B cell (primary cell): ENCODE measurements around the gene ITGA7.

ENCODE experiments used
- EZH2 ChIP-seq: IDR thresholded peaks from 2 replicates; pipeline ENCODE4 v1.6.1; 2012; ENCODE audit warnings: borderline replicate concordance, low read depth, mild to moderate bottlenecking, moderate library complexity, low read length; ENCODE audit not compliant: insufficient read depth, poor library complexity, severe bottlenecking
- TF ChIP-seq, protein P1 (sequence below): fragments of 200-600 bp; IDR thresholded peaks from one replicate; pipeline ENCODE4 v1.8.0; 2022; ENCODE audit warnings: antibody characterized with exemption, mild to moderate bottlenecking

DNA sequence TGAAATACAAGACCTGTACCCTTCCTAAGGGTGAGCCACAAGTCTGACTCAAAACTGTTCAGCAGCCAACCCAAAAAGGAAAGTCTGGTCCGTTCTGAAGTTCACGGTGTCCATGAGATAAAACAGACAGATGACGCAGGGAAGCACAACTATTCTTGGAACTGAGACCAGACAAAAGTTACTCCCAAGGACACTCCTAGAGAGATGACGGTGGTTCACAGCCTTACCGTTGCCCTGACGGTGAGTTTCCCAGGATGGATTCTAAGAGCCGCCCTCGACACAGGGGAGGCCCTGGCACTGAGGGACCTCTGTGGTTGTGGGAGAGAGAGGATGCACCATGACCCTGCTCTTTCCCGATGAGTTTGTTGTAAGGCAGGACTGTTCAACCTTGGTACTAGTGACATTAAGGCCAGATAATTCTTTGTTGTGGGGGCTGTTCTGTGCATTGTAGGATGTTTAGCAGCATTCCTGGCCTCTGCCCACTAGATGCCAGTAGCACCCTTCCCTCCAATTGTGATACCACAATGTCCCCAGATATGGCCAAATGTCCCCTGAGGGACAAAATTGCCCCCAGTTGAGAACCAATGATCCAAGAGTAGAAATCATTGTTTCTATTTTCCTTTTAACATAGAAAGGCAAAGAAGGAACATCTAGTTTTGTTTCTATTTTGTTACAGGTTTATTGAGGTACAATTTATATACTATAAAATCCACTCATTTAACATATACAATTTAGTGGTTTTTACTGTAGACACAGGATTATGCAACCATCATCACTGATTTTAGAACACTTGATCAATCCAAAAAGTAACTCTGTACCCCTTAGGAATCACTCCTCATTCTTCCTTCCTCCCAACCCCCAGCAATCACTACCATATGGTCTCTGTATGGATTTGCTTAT is 48.0 kb downstream of the ITGA7 start:
- TF ChIP-seq, protein P1, sequence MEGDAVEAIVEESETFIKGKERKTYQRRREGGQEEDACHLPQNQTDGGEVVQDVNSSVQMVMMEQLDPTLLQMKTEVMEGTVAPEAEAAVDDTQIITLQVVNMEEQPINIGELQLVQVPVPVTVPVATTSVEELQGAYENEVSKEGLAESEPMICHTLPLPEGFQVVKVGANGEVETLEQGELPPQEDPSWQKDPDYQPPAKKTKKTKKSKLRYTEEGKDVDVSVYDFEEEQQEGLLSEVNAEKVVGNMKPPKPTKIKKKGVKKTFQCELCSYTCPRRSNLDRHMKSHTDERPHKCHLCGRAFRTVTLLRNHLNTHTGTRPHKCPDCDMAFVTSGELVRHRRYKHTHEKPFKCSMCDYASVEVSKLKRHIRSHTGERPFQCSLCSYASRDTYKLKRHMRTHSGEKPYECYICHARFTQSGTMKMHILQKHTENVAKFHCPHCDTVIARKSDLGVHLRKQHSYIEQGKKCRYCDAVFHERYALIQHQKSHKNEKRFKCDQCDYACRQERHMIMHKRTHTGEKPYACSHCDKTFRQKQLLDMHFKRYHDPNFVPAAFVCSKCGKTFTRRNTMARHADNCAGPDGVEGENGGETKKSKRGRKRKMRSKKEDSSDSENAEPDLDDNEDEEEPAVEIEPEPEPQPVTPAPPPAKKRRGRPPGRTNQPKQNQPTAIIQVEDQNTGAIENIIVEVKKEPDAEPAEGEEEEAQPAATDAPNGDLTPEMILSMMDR = peak; percentile 54
- TF ChIP-seq EZH2 = no peak
